ENCODE results near the gene FAM193B. TPM values are rescaled to one million over a fixed set of nuclear protein-coding genes. Genes with fewer than 3 reads are reported as not detected.
A peak's percentile ranks its signal among the peaks of the same experiment; 100 is the strongest.
"Not testable (repeated sequence)": the region's sequence is repeated elsewhere in the genome, so short reads cannot be mapped to it uniquely, and the experiment has no call there.

Gene FAM193B
- total RNA-seq, 1 experiment from 2014 or later, result 33.8 TPM

DNA sequence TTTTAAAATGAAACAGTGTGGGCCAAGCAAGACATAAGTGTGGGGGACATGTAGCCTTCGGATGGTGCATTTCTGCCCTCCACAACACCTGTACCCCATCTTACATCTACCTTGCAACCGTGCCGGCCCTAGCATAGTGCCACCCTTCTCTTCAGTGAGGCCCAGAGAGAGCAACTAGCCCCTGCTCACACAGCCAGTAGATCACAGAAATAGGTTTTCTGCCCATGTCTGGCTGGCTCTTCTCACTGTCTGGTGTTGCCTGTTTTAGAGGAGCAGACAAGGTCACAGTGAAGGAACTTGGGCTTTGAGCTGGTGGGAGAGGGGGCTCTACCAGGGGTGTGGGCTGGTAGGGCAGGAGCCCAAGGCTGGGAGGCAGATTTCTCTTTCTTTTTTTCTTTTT, 68.1 kb downstream of the FAM193B start:
- H3K4me1 ChIP-seq, result peaks cover 7% of the 10 kb centered on the region
- H3K9me3 ChIP-seq (replicated peaks), result no peaks in the 10 kb centered on the region
- no peak overlapping the region for H3K4me3 ChIP-seq
- H3K27ac ChIP-seq, result no peak overlapping the region
- peaks cover 61% of the 10 kb centered on the region for H3K36me3 ChIP-seq
- H3K27me3 ChIP-seq, result no peaks in the 10 kb centered on the region
- DNase-seq, result no peak

DNA sequence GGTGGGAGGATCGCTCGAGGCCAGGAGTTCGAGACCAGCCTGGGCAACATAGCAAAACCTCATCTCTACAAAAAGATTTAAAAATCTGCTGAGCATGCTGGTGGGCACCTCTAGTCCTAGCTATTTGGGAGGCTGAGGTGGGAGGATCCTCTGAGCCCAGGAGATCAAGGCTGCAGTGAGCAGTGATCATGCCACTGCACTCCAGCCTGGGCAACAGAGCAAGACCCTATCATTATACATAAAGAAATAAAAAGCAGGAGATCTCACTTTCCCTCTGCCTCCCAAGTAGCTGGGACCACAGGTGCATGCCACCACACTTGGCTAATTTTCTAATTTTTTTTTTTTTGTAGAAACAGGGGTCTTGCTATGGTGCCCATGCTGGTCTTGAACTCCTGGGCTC, 68.6 kb downstream of the FAM193B start:
- H3K9me3 ChIP-seq (replicated peaks); H3K4me3 ChIP-seq; DNase-seq; H3K27me3 ChIP-seq; H3K4me1 ChIP-seq; H3K27ac ChIP-seq: not testable (repeated sequence)
- H3K36me3 ChIP-seq, result peaks cover 56% of the 10 kb centered on the region

- DNase-seq, result peak in 1 of 2 experiments; percentile 49
- H3K27me3 ChIP-seq, result no peaks in the 10 kb centered on the region
- H3K27ac ChIP-seq, result peak overlapping the region; percentile 9; the same call in 1 of the 2 replicates
- peaks cover 50% of the 10 kb centered on the region for H3K36me3 ChIP-seq
- peaks cover 10% of the 10 kb centered on the region for H3K4me1 ChIP-seq
- H3K9me3 ChIP-seq (replicated peaks), result no peaks in the 10 kb centered on the region
- no peak overlapping the region for H3K4me3 ChIP-seq
Measured at GRCh38 chr5:177484902-177485549, 69.3 kb downstream of the FAM193B start.

GRCh38 chr5:177483994-177484901, 70.1 kb downstream of the FAM193B start:
- Histone ChIP-seq H3K9me3 (replicated peaks) (no peaks in the 10 kb centered on the region), H3K27ac (peak overlapping the region; percentile 9; the same call in 1 of the 2 replicates), H3K4me1 (peaks cover 13% of the 10 kb centered on the region), H3K27me3 (no peaks in the 10 kb centered on the region), H3K36me3 (peaks cover 42% of the 10 kb centered on the region), H3K4me3 (no peak overlapping the region)
- peak in 1 of 2 experiments; percentile 58 for DNase-seq

GRCh38 chr5:177483042-177483441, 71.3 kb downstream of the FAM193B start:
- Histone ChIP-seq H3K36me3 (peaks cover 34% of the 10 kb centered on the region), H3K4me3 (no peak overlapping the region), H3K27me3 (no peaks in the 10 kb centered on the region), H3K4me1 (peaks cover 13% of the 10 kb centered on the region), H3K9me3 (replicated peaks) (no peaks in the 10 kb centered on the region), H3K27ac (no peak overlapping the region)
- no peak for DNase-seq

- Histone ChIP-seq H3K27me3 (no peaks in the 10 kb centered on the region), H3K9me3 (replicated peaks) (no peaks in the 10 kb centered on the region), H3K27ac (no peak overlapping the region), H3K4me1 (peaks cover 13% of the 10 kb centered on the region), H3K4me3 (no peak overlapping the region), H3K36me3 (peaks cover 27% of the 10 kb centered on the region)
- DNase-seq, result no peak
Measured at GRCh38 chr5:177482359-177482795, 72.0 kb downstream of the FAM193B start.

- H3K36me3 ChIP-seq, result peaks cover 22% of the 10 kb centered on the region
- H3K27ac ChIP-seq, result no peak overlapping the region
- no peaks in the 10 kb centered on the region for H3K27me3 ChIP-seq
- no peaks in the 10 kb centered on the region for H3K9me3 ChIP-seq (replicated peaks)
- no peak for DNase-seq
- peaks cover 10% of the 10 kb centered on the region for H3K4me1 ChIP-seq
- H3K4me3 ChIP-seq, result no peak overlapping the region
Measured at GRCh38 chr5:177479774-177480173, 74.6 kb downstream of the FAM193B start.

DNA sequence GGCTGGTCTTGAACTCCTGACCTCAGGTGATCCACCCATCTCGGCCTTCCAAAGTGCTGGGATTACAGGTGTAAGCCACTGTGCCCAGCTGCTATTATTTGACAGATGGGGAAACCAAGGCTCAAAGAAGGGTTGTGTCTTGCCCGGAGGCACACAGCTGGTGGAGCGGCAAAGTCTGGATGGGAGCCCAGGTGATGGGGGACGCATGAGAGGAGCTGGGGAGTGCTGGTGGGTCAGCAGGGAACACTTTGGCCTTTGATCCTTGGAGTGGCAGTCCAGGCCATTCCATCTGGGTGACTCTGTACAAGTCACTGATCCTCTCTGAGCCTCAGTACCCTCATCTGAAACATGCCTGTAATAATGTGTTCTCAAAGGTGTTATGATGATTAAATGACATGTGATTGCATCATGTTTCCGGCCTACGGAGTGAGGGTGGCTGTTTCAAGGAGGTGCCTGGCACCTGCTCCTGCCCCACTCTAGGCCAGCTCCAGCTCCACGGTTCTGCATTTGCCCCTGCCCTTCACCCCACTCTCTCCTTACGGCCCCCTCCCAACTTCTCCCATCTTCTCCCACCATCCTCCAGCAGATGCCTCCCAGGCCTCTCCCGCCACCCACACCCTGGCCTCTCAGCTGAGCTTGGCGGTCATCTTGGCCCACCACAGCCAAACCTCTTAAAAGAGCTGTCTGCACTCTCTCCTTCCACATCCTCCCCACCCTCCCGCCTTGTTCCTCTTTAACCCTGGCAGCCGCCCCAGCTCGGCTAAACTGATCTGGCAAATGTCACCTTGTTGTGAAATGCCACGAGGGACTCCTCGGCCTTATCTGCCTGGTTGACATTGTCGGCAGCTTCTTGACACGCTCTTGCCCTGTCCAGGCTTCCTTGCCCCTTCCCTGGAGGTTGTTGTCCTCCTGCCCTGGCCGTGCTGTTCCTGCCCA, 75.4 kb downstream of the FAM193B start:
- H3K36me3 ChIP-seq, result peaks cover 18% of the 10 kb centered on the region
- H3K4me1 ChIP-seq, result peaks cover 9% of the 10 kb centered on the region; the same call in 1 of the 2 replicates
- no peak for DNase-seq

DNA sequence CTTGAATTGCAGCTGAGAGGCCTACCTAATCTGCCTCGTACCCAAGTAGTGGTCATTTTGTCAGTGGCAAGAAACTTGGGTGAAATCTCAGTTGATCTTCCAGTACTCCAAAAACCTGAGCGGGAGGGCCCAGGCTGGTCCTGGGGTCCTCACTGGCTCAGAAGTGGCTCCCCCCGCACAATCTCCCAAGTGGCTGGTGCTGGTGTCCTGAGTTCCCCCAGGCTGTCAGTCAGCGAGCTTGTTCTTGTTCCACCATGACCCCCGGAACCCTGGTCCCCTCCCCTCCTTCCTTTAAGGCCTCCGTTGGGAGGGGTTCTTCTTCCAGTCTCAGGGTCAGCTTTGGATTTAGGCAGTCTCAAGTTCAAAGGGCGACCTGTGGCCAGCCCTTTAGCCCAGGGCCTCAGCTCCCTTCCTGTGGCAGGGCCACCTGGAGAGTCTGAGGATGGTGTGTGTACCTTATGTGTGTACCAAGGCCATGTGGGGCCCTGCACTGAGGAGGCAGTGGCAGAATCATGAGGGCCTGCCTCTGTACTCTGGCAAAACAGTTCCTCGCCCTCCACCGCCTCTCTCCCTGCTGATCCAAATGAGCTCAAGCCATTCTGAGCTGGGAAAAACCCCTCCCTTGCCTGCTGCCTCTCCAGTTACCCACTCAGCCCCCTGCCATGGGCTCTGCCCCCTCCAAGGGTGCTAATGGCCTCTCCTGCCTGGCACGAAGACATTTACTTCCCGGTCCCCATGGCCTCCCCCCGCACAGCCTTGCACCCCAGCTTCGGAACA, 76.5 kb downstream of the FAM193B start:
- no peak overlapping the region for H3K27ac ChIP-seq

More for the DNA sequence above, 75.4 kb downstream of the FAM193B start:
- Histone ChIP-seq H3K9me3 (replicated peaks) (no peaks in the 10 kb centered on the region), H3K27ac (no peak overlapping the region), H3K4me3 (no peak overlapping the region), H3K27me3 (no peaks in the 10 kb centered on the region)

GRCh38 chr5:177476531-177477233, 77.7 kb downstream of the FAM193B start:
- H3K27me3 ChIP-seq, result no peaks in the 10 kb centered on the region
- H3K36me3 ChIP-seq, result peaks cover 11% of the 10 kb centered on the region
- DNase-seq, result no peak
- H3K9me3 ChIP-seq (replicated peaks), result no peaks in the 10 kb centered on the region
- H3K4me1 ChIP-seq, result peaks cover 16% of the 10 kb centered on the region; the same call in 1 of the 2 replicates
- H3K4me3 ChIP-seq, result no peak overlapping the region
- no peak overlapping the region for H3K27ac ChIP-seq

More for the DNA sequence above, 76.5 kb downstream of the FAM193B start:
- H3K4me3 ChIP-seq, result no peak overlapping the region
- H3K4me1 ChIP-seq, result 0 out of 2 replicates have a peak, but pooled peaks cover 10% of the 10 kb centered on the region
- H3K36me3 ChIP-seq, result peaks cover 7% of the 10 kb centered on the region; the same call in 1 of the 2 replicates
- no peaks in the 10 kb centered on the region for H3K27me3 ChIP-seq
- H3K9me3 ChIP-seq (replicated peaks), result no peaks in the 10 kb centered on the region
- no peak for DNase-seq

DNA sequence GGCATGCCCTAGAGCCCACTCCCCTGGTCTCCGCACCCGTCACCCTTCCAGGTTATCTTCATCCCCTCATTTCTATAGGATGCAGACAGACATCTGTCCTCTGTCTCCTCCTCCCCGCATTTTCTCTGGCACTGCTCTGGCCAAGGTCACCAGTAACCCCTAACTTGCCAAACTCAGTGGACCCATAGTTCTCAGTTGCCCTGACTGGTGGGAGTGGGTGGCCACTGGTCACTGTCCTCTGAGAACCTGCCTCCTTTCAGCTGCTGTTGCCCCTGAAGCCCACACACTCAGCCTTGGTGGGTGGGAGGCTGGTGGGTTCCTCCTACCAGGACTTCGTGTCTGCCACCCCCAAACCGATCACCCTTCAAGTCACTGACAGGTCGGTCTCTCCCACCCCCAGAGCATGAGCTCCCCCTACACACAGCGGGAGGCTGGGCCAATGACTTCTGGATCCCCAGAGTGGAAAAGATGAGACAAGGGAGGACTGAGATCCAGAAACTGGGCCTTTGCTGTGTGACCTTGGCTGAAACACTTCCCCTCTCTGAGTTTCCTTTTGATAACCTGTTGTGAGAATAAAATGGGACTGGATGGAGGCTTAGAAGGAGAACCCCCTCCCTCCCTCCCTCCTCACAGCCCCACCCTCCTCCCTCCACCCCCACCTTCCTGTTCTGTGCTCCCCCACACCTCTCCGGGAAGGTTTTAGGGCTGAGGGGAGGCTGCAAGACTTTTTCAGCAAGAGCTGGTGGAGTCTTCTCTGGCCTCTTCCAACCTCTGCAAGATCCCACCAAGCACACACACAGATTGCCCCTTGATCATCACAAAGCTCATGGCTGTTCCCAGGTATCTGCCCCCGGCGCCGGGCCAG, 78.6 kb downstream of the FAM193B start:
- no peaks in the 10 kb centered on the region for H3K9me3 ChIP-seq (replicated peaks)
- H3K4me1 ChIP-seq, result peaks cover 24% of the 10 kb centered on the region
- no peaks in the 10 kb centered on the region for H3K27me3 ChIP-seq
- H3K27ac ChIP-seq, result no peak overlapping the region
- no peak overlapping the region for H3K4me3 ChIP-seq
- DNase-seq, result no peak
- peaks cover 18% of the 10 kb centered on the region for H3K36me3 ChIP-seq

GRCh38 chr5:177474846-177475562, 79.4 kb downstream of the FAM193B start:
- Histone ChIP-seq H3K36me3 (peaks cover 26% of the 10 kb centered on the region), H3K4me3 (no peak overlapping the region), H3K27ac (no peak overlapping the region), H3K27me3 (no peaks in the 10 kb centered on the region), H3K9me3 (replicated peaks) (no peaks in the 10 kb centered on the region), H3K4me1 (peaks cover 29% of the 10 kb centered on the region)
- DNase-seq, result no peak

Measured in SJCRH30 (cell line).